NCI-H2196 treated with DMSO at 0.1 percent for 48 hours (cell line): ENCODE results near the gene WHRN.

Experiments used
- DNase-seq: peaks from one replicate; lab custom pipeline; 2025; ENCODE audit not compliant: unreplicated experiment; lab: John Stamatoyannopoulos, UW

WHRN gene

DNA sequence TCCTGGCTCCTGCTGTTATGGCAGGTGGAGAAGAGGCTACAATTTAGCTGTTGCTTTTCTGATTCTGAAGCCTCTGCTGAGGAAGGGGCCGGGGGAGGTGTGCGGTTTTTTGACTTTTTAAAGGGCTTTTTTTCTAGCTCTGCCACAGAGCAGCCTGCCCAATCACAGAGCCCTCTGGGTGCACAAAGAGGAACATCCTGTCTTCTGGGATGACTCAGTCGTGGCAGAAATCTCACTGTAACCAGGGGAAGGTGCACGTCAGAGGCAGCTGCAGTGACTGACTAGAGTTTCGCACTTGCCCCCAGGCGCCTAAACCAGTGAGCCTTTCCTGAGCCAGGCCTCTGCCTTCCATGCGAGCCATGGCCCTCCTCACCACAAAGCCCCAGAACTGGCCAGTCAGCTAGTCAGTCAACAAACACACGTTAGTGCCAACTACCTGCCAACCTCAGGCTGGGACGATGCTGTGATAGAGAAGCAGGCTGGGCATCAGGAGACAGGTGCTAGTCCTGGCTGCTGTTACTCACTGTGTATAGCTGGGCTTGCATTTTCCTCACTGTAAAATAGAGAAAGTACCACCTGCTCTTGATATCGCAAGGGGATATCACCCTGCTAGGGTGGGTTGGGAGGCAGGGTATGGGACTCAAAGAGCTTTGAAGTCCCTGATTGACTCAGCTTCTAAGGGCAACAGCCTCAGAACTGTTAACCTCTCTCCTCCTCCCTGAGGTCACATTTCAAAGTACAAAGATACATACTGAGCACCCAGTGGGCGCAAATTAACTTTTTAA lies 119.7 kb downstream of the WHRN start:
- DNase-seq: no peak

- DNase-seq: no peak
Observed at GRCh38 chr9:114384836-114385396, 120.4 kb downstream of the WHRN start.

DNA sequence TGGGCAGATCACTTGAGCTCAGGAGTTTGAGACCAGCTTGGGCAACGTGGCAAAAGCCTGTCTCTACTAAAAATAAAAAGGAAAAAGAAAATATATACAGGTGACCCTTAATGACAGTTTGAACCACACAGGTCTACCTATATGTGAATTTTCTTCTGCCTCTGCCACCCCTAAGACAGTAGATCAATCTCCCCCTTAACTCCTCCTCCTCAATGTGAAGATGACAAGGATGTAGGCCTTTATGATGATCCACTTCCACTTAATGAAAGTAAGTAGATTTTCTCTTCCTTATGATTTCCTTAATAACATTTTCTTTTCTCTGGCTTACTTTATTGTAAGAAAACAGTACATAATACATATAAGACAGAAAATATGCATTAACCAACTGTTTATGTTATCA lies 120.9 kb downstream of the WHRN start:
- DNase-seq: no peak

DNA sequence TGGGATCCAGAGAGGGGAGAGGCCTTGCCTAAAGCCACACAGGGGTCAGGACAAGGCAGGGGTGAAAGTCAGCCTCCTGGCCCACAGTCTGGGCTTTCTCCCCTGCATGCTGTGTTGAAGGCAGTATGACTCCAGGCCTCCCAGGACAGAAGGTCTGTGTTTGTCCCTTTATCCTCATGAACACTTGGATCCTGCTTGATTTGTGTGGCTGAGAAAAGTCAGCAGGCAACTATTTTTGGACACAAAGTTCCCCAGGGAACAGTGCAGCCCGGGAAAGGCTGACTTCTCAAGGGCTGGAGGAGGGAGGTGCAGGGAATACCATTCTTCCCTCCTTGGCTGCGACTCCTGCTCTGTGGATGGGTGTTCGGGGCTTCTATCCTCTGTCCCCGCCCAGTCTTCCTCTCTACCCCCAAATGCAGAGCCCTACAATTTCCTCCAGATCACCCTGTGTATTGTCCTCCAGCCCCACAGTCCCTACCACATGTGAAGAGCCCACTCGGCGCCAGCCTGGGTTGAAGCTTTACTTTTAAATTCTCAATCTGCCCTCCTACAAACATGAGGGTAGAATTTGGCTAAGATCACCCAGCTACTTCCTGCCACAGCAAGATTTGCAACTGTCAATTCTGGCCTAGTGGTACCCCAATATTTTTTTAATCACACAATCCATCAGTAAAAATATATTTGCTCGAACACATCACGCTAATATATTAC lies 121.6 kb downstream of the WHRN start:
- no peak for DNase-seq

DNA sequence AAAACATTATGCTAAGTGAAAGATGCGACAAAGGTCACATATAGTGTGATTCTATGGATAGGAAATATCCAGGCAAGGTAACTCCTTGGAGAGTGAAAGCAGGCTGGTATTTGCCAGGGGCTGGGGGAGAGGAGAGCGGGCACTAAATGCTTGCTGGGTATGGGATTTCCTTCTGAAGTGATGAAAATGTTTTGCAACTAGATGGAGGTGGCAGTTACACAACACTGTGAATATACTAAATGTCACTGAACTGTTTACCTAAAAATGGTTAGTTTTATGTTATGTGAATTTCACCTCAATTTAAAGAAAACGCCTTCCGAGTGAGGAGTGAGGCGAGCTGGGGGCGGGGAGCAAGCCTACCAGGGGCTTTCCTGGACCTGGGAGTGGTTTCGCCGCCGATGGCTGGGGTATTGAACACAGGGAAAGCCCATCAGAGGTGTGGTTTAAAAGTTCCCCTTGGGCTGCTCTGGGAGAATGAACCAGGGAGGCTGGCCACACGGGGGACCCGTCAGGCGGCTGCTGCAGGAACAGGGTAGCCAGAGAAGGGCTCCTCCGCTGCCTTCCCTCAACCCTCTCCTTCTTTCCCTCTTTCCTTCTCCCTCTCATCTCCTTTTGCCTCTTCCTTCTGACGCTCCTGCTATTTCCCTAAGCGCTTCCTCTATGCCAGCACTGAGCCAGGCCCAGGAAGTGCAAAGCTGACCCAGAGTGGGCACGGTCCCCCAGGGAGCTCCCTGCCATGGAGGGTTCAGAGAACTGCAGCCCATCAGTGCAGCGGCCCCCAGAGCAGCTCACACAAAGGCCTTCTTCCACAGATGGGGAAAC lies 122.4 kb downstream of the WHRN start:
- DNase-seq: no peak

GRCh38 chr9:114378883-114379282 lies 126.4 kb downstream of the WHRN start:
- DNase-seq: no peak

DNA sequence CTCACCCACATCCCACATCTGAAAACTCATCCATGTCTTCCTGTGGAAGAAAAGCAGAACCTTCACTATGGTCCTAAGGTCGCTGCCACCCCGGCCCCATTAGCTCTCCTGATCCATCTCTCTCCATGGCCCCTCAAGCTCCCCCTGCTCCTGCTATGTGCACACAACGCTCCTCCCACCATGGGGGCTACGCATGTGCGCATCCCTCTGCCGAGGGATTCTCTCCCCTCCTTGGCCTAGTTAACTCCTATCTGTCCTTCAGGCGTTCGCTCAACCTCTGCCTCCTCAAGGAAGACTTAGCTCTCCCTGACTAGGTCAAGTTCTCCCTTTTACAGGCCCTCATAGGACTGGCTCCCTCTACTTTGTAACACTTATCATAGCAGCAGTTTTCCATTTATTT lies 127.3 kb downstream of the WHRN start:
- no peak for DNase-seq

- no peak for DNase-seq
Observed at GRCh38 chr9:114376586-114377445, 128.5 kb downstream of the WHRN start.

- no peak for DNase-seq
Observed at GRCh38 chr9:114375386-114376175, 129.7 kb downstream of the WHRN start.

DNA sequence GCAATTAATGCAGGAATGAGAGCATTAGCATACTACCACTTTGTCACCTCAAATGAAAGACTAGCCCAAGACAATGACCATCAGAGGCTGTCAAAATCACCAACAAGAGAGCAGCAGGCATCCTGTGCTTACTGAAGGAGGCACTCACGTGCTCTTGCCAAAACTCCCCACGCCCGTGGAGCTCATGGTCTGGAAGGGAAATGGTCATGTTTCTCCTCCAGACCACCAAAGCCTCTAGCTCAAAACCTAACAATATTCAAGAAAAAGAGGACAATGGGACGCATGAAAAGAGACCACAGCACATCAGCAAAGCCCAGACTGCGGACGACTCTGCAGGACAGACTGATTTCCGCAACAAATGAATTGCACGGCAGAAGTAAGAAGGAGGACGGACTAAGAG lies 130.3 kb downstream of the WHRN start:
- no peak for DNase-seq

GRCh38 chr9:114373960-114374730 lies 131.1 kb downstream of the WHRN start:
- no peak for DNase-seq

DNA sequence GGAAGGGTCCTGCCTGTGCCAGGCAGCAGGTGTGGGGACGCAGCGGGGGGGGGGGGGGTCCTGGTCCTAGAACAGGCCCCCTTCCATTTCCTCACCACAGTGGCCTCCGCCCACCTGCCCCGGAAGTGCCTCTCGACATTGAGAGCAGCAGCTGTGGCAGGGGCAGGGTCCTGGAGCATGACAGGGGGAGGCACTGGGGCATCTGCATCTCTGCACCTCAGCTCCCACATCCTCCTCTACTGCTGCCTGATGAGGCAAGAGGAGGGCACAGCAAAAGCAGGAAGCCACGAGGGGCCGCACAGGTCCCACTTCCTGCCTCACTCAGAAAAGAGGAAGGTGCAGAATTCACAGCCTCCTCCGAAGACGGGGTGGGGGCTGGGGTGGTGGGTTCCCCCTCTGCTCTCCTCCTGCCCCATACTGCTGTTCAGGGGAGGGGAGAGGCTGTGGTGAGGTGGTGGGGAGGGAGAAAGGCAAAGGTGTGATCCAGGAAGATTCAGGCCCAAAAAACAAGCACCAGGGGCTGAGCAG lies 132.3 kb downstream of the WHRN start:
- DNase-seq: no peak

- DNase-seq: no peak
Observed at GRCh38 chr9:114371973-114372917, 133.0 kb downstream of the WHRN start.

DNA sequence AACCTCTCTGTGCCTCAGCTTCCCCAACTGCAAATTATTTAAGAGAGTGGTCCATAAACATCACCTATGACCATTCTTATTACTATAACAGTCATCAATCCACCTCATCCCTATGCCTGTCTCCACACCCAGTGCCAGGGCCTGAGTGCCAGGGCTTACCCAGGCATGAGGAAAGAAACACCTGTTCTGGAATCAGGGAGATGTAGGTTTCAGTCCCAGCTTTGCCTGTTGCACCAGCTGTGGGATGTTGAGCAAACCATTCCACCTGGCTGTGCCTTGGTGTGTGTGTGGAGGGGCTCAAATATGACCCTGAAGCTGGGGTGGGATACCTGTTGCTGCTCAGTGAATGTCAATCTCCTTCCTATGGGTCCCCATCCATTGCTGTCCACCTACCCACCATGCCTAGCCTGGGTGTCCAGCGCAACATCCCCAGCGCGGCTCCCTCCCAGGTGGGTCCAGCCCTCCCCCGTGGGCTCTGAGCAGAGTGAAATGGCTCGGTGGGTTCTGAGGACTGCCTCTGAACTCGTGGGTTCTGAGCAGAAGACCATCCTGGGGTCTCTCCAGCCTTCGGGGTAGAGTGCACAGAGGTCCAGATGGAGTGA lies 133.8 kb downstream of the WHRN start:
- no peak for DNase-seq

- DNase-seq: no peak
Observed at GRCh38 chr9:114370968-114371320, 134.3 kb downstream of the WHRN start.

- no peak for DNase-seq
Observed at GRCh38 chr9:114370251-114370967, 134.9 kb downstream of the WHRN start.
